ENCODE measurements around the gene HIBCH. TPM values are rescaled to one million over a fixed set of nuclear protein-coding genes. Genes with fewer than 3 reads are reported as not detected.
"Not testable (repeated sequence)": the region's sequence is repeated elsewhere in the genome, so short reads cannot be mapped to it uniquely, and the experiment has no call there.

HIBCH gene
- total and polyA plus RNA-seq, 7 donors, result 17.3 to 39.0 (median 22.3) TPM

DNA sequence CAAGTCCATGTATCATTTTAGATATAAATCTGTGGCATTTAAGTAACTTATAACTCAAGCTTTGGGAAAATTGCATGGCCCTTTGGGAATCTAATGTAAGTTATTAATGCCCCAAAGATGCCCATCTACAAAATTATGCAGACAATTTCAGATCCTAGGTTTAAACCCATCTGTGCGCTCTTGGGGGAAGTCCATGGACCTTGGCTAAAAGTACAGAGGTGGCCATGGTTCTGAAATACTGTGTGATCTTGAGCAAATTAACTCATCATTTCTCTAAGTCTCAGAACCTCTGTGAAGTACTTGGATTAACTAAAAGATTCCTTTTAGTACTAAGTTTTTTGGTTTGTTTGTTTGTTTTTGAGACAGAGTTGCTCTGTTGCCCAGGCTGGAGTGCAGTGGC, 43.3 kb upstream of the HIBCH start:
- ATAC-seq, result no peak
- TF ChIP-seq, protein P1, sequence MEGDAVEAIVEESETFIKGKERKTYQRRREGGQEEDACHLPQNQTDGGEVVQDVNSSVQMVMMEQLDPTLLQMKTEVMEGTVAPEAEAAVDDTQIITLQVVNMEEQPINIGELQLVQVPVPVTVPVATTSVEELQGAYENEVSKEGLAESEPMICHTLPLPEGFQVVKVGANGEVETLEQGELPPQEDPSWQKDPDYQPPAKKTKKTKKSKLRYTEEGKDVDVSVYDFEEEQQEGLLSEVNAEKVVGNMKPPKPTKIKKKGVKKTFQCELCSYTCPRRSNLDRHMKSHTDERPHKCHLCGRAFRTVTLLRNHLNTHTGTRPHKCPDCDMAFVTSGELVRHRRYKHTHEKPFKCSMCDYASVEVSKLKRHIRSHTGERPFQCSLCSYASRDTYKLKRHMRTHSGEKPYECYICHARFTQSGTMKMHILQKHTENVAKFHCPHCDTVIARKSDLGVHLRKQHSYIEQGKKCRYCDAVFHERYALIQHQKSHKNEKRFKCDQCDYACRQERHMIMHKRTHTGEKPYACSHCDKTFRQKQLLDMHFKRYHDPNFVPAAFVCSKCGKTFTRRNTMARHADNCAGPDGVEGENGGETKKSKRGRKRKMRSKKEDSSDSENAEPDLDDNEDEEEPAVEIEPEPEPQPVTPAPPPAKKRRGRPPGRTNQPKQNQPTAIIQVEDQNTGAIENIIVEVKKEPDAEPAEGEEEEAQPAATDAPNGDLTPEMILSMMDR (IDR thresholded peaks at IDR 0.05), result no peak
- H3K9me3 ChIP-seq, result no peaks in the 10 kb centered on the region
- H3K27me3 ChIP-seq (ENCODE audit: insufficient read depth in 3 of 3, low read length in 2 of 3), result no peaks in the 10 kb centered on the region
- peaks cover 10% of the 10 kb centered on the region for H3K4me1 ChIP-seq
- H3K36me3 ChIP-seq (ENCODE audit: insufficient read depth in 1 of 2, low read depth in 1 of 2), result peaks cover 0 to 52% of the 10 kb centered on the region in 2 donors
- intact Hi-C loops (cut with DNase I), result no loop called here
- no peak for DNase-seq
- WGBS, 3 donors, result 88 to 97% (median 96%) methylated on average over 1 of the region's 1 CpG
- H3K27ac ChIP-seq, result no peak overlapping the region
- no peak overlapping the region for H3K4me3 ChIP-seq

DNA sequence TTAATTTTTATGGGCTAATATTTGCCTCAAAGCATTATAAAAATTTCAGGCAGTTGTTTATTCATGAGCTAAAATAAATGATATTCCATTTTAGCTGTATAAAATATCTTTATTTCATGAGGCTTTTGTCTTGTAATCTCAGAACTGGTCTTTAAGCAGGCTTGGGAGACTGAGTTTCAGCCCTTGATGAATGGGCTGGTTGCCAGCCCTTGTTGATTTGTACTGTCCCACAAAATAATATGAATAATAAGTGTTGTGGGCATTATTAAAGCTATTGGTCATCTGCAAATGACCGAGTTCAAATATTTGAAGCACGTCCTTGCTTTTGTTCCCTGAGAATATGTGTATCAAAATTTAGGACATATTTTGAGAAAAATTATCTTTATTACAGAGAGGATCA, 41.9 kb upstream of the HIBCH start:
- peaks cover 10% of the 10 kb centered on the region for H3K4me1 ChIP-seq

DNA sequence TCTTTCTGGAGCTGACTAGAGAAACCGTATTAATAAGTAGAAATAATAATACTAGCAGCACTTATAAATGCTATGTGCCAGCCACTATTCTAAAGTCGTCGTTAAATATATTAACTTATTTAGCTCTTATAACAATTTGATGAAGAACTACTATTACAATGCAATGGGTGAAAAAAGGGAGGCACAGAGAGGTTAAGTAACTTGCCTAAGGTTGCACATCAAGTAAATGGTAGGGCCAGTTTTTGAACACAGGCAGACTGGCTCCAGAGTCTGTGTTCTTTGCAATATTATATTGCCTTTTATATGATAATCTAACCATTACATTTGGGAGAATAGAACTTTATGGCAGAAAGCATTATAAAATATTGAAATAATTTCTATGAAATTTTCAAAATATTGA, 41.3 kb upstream of the HIBCH start:
- Histone ChIP-seq H3K4me3 (no peak overlapping the region), H3K9me3 (no peaks in the 10 kb centered on the region), H3K36me3 (ENCODE audit: insufficient read depth in 1 of 2, low read depth in 1 of 2) (peaks cover 0 to 35% of the 10 kb centered on the region in 2 donors), H3K27me3 (ENCODE audit: insufficient read depth in 3 of 3, low read length in 2 of 3) (no peaks in the 10 kb centered on the region), H3K27ac (no peak overlapping the region), H3K4me1 (peaks cover 14% of the 10 kb centered on the region)
- DNase-seq (no peak), ATAC-seq (no peak)
- TF ChIP-seq, protein P1 (IDR thresholded peaks at IDR 0.05), result no peak
- 90% methylated on average over 3 of the region's 3 CpGs for WGBS, 3 donors
- intact Hi-C loops (cut with DNase I), result no loop called here

More for the DNA sequence above, 41.9 kb upstream of the HIBCH start:
- Histone ChIP-seq H3K9me3 (no peaks in the 10 kb centered on the region), H3K27ac (no peak overlapping the region), H3K4me3 (no peak overlapping the region), H3K27me3 (ENCODE audit: insufficient read depth in 3 of 3, low read length in 2 of 3) (no peaks in the 10 kb centered on the region), H3K36me3 (ENCODE audit: insufficient read depth in 1 of 2, low read depth in 1 of 2) (peaks cover 0 to 39% of the 10 kb centered on the region in 2 donors)
- DNase-seq, result no peak
- 30 to 94% (median 56%) methylated on average over 2 of the region's 2 CpGs for WGBS, 3 donors
- ATAC-seq, result no peak
- TF ChIP-seq, protein P1 (IDR thresholded peaks at IDR 0.05), result no peak
- intact Hi-C loops (cut with DNase I), result no loop called here

DNA sequence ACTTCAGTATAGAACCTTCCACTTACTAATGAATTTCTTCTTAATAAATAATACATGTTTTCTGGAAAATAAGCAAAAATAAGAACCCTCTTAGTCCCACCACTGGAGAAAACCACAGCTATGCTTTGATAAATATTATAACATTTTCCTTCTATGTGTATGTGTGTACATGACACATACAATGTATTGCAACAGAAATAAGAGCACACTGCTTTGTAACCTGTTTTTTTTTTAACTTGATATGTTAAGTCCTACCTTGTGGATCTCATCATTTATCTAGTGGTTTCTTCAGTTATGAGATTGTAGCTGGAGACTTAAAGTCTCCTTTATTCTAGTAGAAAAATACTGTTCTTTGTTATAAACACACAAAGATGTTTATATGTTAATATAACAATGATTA, 40.9 kb upstream of the HIBCH start:
- peaks cover 0 to 35% of the 10 kb centered on the region in 2 donors for H3K36me3 ChIP-seq (ENCODE audit: insufficient read depth in 1 of 2, low read depth in 1 of 2)
- no peaks in the 10 kb centered on the region for H3K27me3 ChIP-seq (ENCODE audit: insufficient read depth in 3 of 3, low read length in 2 of 3)
- no peak overlapping the region for H3K27ac ChIP-seq
- TF ChIP-seq, protein P1 (IDR thresholded peaks at IDR 0.05), result no peak
- intact Hi-C loops (cut with DNase I), result no loop called here
- DNase-seq, result no peak
- no peak for ATAC-seq
- H3K4me1 ChIP-seq, result peaks cover 16% of the 10 kb centered on the region
- H3K4me3 ChIP-seq, result no peak overlapping the region
- H3K9me3 ChIP-seq, result no peaks in the 10 kb centered on the region

DNA sequence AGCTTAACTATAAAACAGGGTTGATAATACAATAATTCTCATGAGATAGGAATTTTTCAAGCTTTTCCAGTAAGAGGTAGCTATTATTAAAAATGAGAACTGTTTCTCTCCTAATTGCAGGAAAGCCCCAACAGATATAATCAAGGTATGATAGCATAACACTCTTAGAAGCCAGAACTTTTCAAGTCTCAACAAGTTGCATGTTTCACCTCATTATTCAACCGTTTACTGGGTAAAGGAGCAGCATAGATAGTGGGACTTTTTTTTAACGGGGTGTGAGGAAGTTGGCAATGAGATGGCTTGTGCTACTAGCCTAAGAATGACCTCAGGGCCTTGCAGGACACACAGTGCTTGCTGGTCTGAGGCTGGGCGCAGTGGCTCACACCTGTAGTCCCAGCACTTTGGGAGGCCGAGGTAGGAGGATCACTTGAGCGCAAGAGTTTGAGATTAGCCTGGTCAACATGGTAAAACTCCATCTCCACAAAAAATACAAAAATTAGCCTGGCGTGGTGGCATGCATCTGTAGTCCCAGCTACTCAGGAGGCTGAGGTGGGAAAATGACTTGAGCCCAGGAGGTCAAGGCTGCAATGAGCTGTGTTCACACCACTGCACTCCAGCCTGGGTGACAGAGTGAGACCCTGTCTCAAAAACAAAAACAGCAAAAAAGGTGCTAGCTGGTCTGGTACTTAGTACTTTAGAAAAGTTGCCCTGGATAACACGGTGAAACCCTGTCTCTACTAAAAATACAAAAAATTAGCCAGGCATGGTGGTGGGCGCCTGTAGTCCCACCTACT, 39.2 kb upstream of the HIBCH start:
- Histone ChIP-seq H3K36me3 (ENCODE audit: insufficient read depth in 1 of 2, low read depth in 1 of 2) (peaks cover 0 to 25% of the 10 kb centered on the region in 2 donors), H3K4me1 (peaks cover 25% of the 10 kb centered on the region), H3K27ac (peak overlapping the region; percentile 47)
- WGBS, 3 donors, result 74 to 85% (median 77%) methylated on average over 8 of the region's 8 CpGs
- DNase-seq; H3K9me3 ChIP-seq; H3K4me3 ChIP-seq; intact Hi-C loops (cut with DNase I); H3K27me3 ChIP-seq (ENCODE audit: insufficient read depth in 3 of 3, low read length in 2 of 3); ATAC-seq: not testable (repeated sequence)
